Erythroblast (primary cell): ENCODE data around the gene TH.

Experiments
- GATA1 ChIP-seq: IDR thresholded peaks from 2 replicates; pipeline ENCODE4 v1.6.1; 2011; ENCODE audit warnings: low read depth, mild to moderate bottlenecking, control low read depth, low read length, moderate library complexity
- POLR2A ChIP-seq: IDR thresholded peaks from 2 replicates; pipeline ENCODE4 v1.6.1; 2011; ENCODE audit warnings: mild to moderate bottlenecking, low read length

- TF ChIP-seq POLR2A, result no peak
- no peak for TF ChIP-seq GATA1
Measured at GRCh38 chr11:2118677-2119076, 52.9 kb downstream of the TH start.
